Muscle layer of duodenum (tissue), 2 donors: ENCODE results near the gene UGCG.

Experiments
- H3K27ac ChIP-seq: one replicate; pipeline ENCODE4 v1.7.0; 2013; ENCODE audit warnings: mild to moderate bottlenecking, low read length
- H3K27me3 ChIP-seq: one replicate; pipeline ENCODE4 v1.7.0; 2013; ENCODE audit warnings: low read depth, mild to moderate bottlenecking, control low read depth, low read length
- H3K36me3 ChIP-seq, 2 donors: one replicate each; pipeline ENCODE4 v1.7.0; 2013; ENCODE audit warnings: low read length in 2 of 2, control low read depth in 1 of 2, mild to moderate bottlenecking in 1 of 2; ENCODE audit not compliant: insufficient read depth in 2 of 2, control insufficient read depth in 1 of 2
- H3K4me1 ChIP-seq, 2 donors: one replicate each; pipeline ENCODE4 v1.7.0; 2013; ENCODE audit warnings: low read length in 2 of 2, mild to moderate bottlenecking in 2 of 2, control low read depth in 1 of 2, moderate library complexity in 1 of 2; ENCODE audit not compliant: insufficient read depth in 2 of 2, control insufficient read depth in 1 of 2
- H3K4me3 ChIP-seq, 2 donors: one replicate each; pipeline ENCODE4 v1.7.0; 2013; ENCODE audit warnings: low read length in 2 of 2, low read depth in 1 of 2, mild to moderate bottlenecking in 1 of 2
- H3K9me3 ChIP-seq, 2 donors: one replicate each; pipeline ENCODE4 v1.7.0; 2013; ENCODE audit warnings: low read length in 2 of 2, control low read depth in 1 of 2, mild to moderate bottlenecking in 1 of 2; ENCODE audit not compliant: control insufficient read depth in 1 of 2
- donor health status: healthy.

UGCG gene

DNA sequence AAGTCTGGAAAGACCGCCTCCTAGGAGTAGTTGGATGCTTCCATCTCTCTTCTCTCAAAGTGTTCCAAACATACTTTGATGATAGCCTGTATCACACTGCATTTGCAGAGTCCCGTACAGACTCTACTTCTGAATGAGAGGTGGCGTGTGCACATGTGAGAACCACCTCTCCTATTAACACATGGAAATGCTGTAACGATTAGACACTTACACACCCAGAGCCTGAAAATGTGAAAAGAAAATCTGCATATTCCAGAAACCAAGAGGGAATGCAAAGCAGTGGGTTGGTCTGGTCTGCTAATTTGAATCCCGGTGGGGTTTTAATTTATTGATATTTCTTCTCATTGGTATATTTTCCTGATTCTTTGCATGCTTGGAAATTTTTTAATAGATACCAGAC is 10.5 kb downstream of the UGCG start:
- no peaks in the 10 kb centered on the region for H3K27me3 ChIP-seq
- no peaks in the 10 kb centered on the region for H3K36me3 ChIP-seq
- H3K27ac ChIP-seq, result no peak overlapping the region
- H3K4me1 ChIP-seq, result peaks cover 4 to 24% of the 10 kb centered on the region in 2 donors
- H3K4me3 ChIP-seq, result no peak overlapping the region
- no peaks in the 10 kb centered on the region for H3K9me3 ChIP-seq

DNA sequence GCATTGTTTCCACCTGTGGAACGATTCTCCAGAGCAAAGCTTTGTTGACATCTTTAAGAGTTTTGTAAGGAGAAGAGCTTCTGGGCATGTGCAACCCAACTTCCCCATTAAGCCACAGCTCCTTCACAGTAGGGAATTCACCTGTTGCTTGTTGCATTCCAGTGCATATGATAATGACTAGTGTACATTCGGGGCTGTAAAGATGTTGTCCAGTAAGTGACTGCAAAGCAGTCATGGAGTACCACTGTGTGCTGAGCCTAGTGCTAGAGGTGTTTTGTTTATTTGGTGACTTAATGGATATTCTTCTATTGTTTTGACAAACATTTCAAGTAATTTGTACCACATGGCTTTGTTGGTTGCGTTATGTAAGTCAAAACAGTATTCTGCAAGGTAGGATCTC is 12.8 kb downstream of the UGCG start:
- Histone ChIP-seq H3K4me3 (no peak overlapping the region), H3K4me1 (peaks cover 3 to 22% of the 10 kb centered on the region in 2 donors), H3K27ac (no peak overlapping the region), H3K27me3 (no peaks in the 10 kb centered on the region), H3K36me3 (no peaks in the 10 kb centered on the region), H3K9me3 (no peaks in the 10 kb centered on the region)

- no peak overlapping the region for H3K27ac ChIP-seq
- H3K4me1 ChIP-seq, result peaks cover 9 to 30% of the 10 kb centered on the region in 2 donors
- H3K9me3 ChIP-seq, result no peaks in the 10 kb centered on the region
- H3K4me3 ChIP-seq, result no peak overlapping the region
- no peaks in the 10 kb centered on the region for H3K27me3 ChIP-seq
- no peaks in the 10 kb centered on the region for H3K36me3 ChIP-seq
Measured at GRCh38 chr9:111910428-111910827, 13.8 kb downstream of the UGCG start.

DNA sequence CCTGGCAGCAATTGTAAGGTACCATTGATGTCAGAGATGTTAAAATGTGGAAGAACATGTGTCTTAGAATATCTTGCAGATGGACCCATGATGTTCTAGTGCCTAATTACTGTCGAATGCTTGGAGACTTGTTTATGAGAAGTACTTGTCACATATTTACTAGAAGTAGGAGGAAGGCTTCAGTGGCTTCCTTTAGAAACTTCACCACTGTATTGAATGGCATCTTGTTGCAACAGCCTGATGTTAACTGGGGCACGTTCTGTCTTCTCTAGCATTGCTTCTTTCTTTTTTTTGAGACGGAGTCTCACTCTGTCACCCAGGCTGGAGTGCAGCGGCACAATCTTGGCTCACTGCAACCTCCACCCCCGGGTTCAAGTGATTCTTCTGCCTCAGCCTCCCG is 16.5 kb downstream of the UGCG start:
- no peaks in the 10 kb centered on the region for H3K27me3 ChIP-seq

DNA sequence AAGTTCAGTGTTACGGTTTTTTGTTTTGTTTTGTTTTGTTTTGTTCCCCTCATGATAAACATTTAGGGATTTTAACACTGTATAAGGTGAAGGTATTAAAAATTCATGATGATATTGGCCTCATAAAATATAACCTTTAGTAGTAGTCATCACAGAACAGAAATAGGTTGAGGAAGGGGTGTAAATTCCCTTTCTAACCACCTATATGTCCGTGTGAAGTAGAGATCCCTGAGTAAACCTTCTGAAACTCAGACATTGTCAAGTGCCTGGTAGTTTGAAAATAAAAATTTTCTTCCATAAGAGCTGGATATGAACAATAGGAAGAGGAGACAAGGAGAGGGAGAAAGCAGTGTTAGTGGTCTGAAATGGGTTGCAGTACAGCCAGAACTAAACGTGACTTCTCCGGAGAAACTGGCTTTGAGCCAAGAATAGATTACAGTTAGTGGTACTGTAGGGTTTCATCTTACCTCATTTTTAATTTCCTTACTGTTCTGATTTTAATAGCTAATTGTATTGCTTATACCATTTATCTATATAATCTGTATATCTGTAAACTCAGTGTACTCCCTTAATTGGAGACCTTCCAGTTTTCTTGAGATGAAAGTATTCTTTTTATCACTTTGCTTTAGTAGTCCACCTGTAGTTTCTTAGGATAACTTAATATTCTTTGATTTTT is 18.3 kb downstream of the UGCG start:
- Histone ChIP-seq H3K36me3 (peaks cover 0 to 5% of the 10 kb centered on the region in 2 donors), H3K4me3 (no peak overlapping the region), H3K27me3 (no peaks in the 10 kb centered on the region), H3K9me3 (no peaks in the 10 kb centered on the region), H3K27ac (no peak overlapping the region), H3K4me1 (peaks cover 9 to 23% of the 10 kb centered on the region in 2 donors)

More for the DNA sequence above, 16.5 kb downstream of the UGCG start:
- no peak overlapping the region for H3K4me3 ChIP-seq
- H3K36me3 ChIP-seq, result peaks cover 0 to 5% of the 10 kb centered on the region in 2 donors
- peaks cover 9 to 30% of the 10 kb centered on the region in 2 donors for H3K4me1 ChIP-seq
- H3K9me3 ChIP-seq, result no peaks in the 10 kb centered on the region
- no peak overlapping the region for H3K27ac ChIP-seq

DNA sequence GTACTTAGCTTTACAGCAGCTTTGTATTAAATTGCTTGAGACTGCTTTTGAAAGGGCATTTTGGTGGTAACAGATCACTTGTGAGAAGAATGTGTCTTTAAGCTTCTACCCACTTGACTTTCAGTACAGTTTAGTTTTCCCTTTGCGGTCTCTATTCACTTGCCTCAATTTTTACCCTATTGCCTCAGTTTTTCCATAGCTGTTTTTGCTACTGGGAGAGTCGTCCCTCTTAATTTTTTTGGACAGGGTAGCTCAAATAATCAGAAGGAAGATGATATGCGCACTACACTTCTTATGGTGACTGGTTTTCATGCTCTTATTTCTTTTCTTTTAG is 18.8 kb downstream of the UGCG start:
- no peak overlapping the region for H3K4me3 ChIP-seq
- H3K36me3 ChIP-seq, result peaks cover 0 to 5% of the 10 kb centered on the region in 2 donors
- no peaks in the 10 kb centered on the region for H3K27me3 ChIP-seq
- no peak overlapping the region for H3K27ac ChIP-seq
- peaks cover 9 to 18% of the 10 kb centered on the region in 2 donors for H3K4me1 ChIP-seq
- H3K9me3 ChIP-seq, result no peaks in the 10 kb centered on the region

DNA sequence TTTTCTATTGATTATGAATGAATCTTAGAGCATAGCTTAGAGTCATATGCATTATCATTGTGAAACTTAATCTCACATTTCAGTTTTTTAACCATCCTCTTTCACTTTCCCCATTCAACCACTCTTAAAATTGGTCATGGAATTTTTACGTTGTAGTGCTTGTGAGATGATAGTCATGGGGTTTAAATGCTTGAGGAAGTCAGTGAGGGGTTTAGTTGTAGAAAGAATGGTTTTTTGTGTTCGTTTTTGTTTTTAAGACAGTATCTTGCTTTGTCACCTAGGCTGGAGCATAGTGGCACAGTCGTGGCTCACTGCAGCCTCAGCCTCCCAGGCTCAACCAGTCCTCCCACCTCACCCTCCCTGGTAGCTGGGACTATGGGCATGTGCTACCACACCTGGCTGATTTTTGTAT is 19.6 kb downstream of the UGCG start:
- Histone ChIP-seq H3K4me1 (peaks cover 9 to 15% of the 10 kb centered on the region in 2 donors), H3K36me3 (peaks cover 5 to 7% of the 10 kb centered on the region in 2 donors), H3K27ac (no peak overlapping the region)

GRCh38 chr9:111917201-111917600 is 20.6 kb downstream of the UGCG start:
- Histone ChIP-seq H3K4me3 (no peak overlapping the region), H3K27ac (no peak overlapping the region), H3K27me3 (no peaks in the 10 kb centered on the region), H3K9me3 (no peaks in the 10 kb centered on the region), H3K36me3 (peaks cover 5 to 9% of the 10 kb centered on the region in 2 donors), H3K4me1 (peaks cover 9 to 15% of the 10 kb centered on the region in 2 donors)

More for the DNA sequence above, 19.6 kb downstream of the UGCG start:
- H3K4me3 ChIP-seq, result no peak overlapping the region
- H3K27me3 ChIP-seq, result no peaks in the 10 kb centered on the region
- no peaks in the 10 kb centered on the region for H3K9me3 ChIP-seq

DNA sequence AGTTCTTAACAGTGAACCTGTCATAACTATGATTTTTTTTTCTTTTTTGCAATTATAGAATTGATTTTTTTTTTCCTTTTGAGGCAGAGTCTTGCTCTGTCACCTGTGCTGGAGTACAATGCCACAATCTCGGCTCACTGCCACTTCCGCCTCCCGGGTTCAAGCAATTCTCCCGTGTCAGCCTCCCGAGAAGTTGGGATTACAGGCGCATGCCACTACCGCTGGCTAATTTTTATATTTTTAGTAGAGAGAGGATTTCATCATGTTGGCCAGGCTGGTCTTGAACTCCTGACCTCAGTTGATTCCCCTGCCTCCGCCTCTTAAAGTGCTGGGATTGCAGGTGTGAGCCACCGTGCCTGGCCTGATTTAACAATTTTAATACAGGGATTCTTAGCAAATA is 21.4 kb downstream of the UGCG start:
- no peak overlapping the region for H3K4me3 ChIP-seq

GRCh38 chr9:111919875-111920274 is 23.3 kb downstream of the UGCG start:
- H3K4me1 ChIP-seq, result peaks cover 4 to 5% of the 10 kb centered on the region in 2 donors
- H3K36me3 ChIP-seq, result peaks cover 9 to 16% of the 10 kb centered on the region in 2 donors
- H3K27me3 ChIP-seq, result no peaks in the 10 kb centered on the region
- H3K4me3 ChIP-seq, result no peak overlapping the region
- no peak overlapping the region for H3K27ac ChIP-seq
- no peaks in the 10 kb centered on the region for H3K9me3 ChIP-seq

More for the DNA sequence above, 21.4 kb downstream of the UGCG start:
- peaks cover 9 to 13% of the 10 kb centered on the region in 2 donors for H3K36me3 ChIP-seq
- no peaks in the 10 kb centered on the region for H3K9me3 ChIP-seq
- H3K4me1 ChIP-seq, result peaks cover 9 to 15% of the 10 kb centered on the region in 2 donors
- no peaks in the 10 kb centered on the region for H3K27me3 ChIP-seq
- no peak overlapping the region for H3K27ac ChIP-seq

- H3K27ac ChIP-seq, result no peak overlapping the region
Measured at GRCh38 chr9:111920531-111920930, 23.9 kb downstream of the UGCG start.

More at GRCh38 chr9:111920531-111920930, 23.9 kb downstream of the UGCG start:
- no peaks in the 10 kb centered on the region for H3K27me3 ChIP-seq
- H3K36me3 ChIP-seq, result peaks cover 9 to 16% of the 10 kb centered on the region in 2 donors
- H3K9me3 ChIP-seq, result no peaks in the 10 kb centered on the region
- no peaks in the 10 kb centered on the region for H3K4me1 ChIP-seq
- no peak overlapping the region for H3K4me3 ChIP-seq
